Measurements from ENCODE around the gene YIPF3.
"Not testable (repeated sequence)": the region's sequence is repeated elsewhere in the genome, so short reads cannot be mapped to it uniquely, and the experiment has no call there.

YIPF3 gene

DNA sequence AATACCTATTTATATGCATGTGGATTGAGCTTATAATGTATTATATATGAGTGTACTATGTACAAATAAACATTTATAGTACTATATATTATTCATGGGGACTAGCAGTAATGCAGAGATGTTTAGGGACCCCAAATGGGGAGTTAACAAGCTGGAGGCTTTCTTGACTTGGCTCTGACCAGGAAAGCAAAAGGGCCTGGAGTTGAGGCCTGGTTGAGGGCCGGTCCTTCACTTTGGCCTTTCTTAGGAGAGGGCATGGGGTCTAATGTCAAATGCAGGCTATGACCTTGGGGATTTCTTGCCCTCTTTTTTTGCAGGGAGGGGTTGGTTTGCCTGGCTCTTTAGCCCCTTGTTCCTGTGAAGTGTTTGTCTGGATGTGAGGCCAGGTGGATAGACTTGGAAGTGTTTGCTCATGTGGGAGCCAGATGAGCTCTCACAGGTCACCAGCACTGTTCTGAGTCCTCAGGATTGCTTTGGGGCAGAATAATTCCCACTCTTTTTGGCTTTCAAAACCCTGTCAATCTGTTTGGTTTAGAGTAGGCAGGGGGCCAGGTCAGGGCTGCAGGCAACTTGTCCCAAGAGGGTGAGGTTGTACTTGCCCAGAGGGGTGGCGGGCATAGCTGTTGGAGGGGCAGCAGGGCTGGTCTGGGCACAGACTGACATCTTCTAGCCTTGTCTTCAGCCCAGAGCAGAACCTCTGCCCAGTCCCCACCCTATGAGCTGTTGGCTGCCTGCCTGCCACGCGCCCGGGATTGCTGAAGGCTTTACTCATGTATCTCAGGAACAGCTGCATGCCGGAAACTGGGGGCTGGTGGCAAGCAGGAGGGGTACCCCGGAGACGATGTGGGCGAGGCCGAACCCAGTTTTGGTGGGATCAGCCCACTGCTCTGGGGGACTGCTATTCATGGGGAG lies 24.7 kb downstream of the YIPF3 start:
- no peak for DNase-seq

GRCh38 chr6:43490523-43490939 lies 26.2 kb downstream of the YIPF3 start:
- no peak for DNase-seq

DNA sequence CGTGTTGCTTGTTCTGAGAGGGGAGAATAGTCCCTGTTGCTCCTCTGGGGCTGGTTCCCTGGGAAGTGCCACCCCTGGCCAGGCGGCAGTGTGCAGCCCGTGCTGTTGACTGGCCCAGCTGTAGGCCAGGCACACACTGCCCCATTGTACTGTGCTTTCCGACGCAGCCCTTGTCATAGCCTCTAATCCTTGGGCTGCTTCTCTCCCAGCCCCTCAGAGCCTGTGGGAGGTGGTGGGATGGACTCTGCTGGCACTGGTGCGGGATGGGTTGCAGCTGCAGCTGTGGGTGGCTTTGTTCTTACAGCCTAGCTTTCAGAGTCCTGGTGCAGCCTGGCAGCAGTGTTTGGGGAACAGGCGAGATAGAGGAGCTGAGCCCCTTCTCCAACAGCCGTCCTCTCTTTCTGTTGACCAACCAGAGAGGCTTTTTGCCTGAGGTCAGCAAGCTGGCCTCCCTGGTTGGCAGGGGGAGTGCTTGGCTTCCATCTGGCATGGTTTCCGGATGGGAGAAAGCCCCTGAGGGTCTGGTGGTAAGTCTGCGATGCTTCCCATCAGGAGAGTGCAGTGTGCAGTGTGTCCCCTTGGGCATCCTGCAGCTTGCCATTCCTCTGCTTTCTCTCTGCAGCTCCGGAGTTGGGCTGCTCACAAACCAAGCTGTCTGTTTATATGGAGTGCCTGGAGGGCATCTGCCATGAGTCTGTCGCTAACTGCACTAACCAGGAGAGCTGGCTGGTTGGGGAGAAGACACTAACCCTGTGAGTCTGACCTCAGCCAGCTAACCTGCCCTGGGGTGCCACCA lies 27.3 kb downstream of the YIPF3 start:
- no peak for DNase-seq

DNA sequence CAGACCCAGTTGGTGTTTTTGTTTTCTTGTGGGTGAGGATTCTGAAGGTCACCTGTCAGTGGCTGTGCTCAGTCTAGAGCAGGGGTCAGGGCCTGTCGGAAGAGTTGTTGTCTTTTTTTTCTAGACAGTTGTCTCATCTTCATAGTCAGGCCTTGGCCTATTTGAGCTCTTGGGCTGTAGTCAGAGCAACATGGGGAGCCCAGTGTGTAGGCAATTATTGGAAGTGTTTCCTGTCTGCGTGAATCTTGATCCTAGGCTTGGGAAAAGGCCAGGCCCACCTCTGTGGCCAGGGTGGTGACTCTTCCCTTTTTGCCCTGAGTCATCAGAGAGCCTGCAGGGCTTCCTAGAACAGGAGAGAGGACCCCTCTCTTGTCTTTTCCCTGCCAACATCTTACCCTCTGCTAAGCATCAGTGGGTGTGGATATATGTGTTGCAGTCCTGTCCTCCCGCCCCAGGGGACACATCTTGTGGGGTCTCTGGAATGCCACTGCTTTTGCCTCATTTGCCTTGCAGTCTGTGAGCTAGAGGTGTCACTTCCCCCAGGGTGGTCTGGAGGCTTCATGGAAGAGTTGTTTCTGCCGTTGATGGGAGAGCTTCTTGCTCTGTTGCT lies 28.0 kb downstream of the YIPF3 start:
- no peak for DNase-seq

GRCh38 chr6:43481591-43482236 lies 35.0 kb downstream of the YIPF3 start:
- DNase-seq, result no peak

DNA sequence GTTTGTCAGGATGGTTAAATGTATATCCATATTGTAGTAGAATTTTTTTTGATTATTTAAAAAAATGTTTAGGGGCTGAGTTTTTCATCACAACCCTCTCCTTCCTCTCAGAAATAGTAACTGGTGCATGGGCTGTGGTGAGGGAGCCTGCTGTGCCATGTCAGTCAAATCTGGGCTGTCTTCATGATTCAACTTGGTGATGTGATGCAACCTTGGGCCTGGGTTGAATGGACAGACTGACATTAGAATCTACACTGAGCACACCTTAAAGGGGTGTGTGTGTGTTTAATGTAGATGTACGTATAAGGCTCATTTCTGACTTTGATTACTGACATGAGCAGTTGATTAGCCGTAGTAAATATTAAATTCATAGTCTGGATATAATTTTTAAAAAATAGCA lies 35.7 kb downstream of the YIPF3 start:
- no peak for DNase-seq

GRCh38 chr6:43478008-43478372 lies 38.7 kb downstream of the YIPF3 start:
- DNase-seq, result no peak

- peak; percentile 98 for DNase-seq
These were observed 39.3 kb downstream of the YIPF3 start, which contains the start of gene TJAP1 for GRCh38 chr6:43477235-43478007. Gene TJAP1, plus strand, starts transcription at chr6:43477570. Its CDS starts 21,432 bp downstream, at chr6:43499002.

DNA sequence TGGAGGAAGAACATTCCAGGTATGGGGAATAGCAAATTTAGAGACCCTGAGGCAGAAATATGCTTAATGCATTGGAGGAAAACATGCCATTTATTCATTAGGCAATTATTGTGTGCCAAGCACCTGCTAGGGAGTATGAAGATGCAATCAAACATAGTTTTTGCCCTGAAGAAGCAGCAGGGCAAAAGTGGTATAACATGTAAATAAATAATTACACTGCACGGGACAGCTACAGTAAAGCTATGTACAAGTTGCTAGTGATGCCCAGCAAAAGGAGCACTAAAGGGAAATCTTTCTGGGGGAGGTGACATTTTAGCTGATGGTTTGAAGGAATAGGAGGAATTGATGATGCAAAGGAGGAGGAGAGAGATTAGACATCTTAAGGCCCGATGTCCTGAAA lies 40.0 kb downstream of the YIPF3 start:
- no peak for DNase-seq

GRCh38 chr6:43475516-43475915 lies 41.2 kb downstream of the YIPF3 start:
- DNase-seq, result no peak

GRCh38 chr6:43472515-43472914 lies 44.2 kb downstream of the YIPF3 start:
- DNase-seq, result no peak

DNA sequence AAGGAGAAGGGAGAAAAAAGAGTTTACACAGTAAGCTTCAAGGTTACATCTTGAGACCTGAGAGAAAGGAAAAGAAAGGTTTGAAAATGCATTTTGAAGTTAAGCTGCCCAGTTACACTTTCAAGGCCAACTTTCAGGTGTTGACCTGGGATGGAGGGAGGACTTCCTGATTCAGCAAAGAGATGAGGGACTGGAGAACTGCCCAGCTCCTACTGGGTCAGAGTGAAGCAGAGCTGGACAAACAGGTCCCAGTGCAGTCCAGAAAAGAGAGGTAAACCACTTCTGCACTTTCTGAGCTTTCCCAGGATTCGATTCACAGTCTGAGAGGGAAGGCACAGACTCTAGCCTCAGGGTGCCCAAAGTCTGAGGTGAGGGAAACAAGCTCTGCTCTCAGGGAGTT lies 45.3 kb downstream of the YIPF3 start:
- DNase-seq, result no peak

GRCh38 chr6:43469947-43470346 lies 46.8 kb downstream of the YIPF3 start:
- DNase-seq, result no peak

GRCh38 chr6:43468748-43469681 lies 47.7 kb downstream of the YIPF3 start:
- peak; percentile 78 for DNase-seq

GRCh38 chr6:43468240-43468639 lies 48.5 kb downstream of the YIPF3 start:
- DNase-seq, result no peak

GRCh38 chr6:43467752-43468151 lies 49.0 kb downstream of the YIPF3 start:
- DNase-seq, result no peak

DNA sequence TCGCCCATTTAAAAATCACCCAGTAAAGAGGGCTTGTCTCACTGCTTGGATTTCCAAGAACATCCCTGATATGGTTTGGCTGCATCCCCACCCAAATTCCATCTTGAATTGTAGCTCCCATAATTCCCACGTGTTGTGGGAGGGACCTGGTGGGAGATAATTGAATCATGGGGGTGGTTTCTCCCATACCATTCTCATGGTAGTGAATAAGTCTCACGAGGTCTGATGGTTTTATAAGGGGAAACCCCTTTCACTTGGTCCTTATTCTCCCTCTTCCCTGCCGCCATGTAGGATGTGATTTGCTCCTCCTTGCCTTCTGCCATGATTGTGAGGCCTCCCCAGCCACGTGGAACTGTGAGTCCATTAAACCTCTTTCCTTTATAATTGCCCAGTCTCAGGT lies 49.5 kb downstream of the YIPF3 start:
- not testable (repeated sequence) for DNase-seq

DNA sequence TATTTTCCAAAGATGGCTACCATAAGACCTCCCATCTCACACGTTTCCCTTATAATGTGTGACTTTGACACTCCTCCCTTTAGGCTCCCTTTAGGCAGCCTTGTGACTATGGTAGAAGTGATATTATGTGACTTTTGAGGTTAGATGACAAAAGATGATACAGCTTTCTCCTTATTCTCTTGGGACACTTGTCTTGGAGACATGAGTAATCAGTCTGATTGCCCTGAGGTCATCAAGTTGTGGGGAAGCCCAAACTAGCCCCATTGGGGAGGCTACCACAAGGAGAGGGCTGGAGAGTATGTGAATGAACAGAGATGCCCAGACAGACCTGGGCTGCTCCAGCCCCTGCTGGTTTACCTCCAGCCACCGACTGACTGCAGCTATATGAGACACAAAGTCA lies 50.8 kb downstream of the YIPF3 start:
- DNase-seq, result no peak

DNA sequence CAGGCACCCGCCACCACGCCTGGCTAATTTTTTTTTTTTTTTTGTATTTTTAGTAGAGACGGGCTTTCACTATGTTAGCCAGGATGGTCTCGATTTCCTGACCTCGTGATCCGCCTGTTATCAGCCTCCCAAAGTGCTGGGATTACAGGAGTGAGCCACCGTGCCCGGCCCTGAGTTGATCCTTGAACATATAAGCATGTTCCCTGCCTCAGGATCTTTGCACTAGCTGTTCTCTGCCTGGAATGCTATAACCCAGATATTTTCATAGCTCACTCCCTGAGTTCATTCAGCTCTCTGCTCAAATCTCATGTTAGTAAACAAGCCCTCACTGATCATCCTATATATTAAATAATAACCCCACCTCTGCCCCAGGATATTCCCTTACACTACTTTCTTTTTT lies 52.4 kb downstream of the YIPF3 start:
- DNase-seq, result no peak

DNA sequence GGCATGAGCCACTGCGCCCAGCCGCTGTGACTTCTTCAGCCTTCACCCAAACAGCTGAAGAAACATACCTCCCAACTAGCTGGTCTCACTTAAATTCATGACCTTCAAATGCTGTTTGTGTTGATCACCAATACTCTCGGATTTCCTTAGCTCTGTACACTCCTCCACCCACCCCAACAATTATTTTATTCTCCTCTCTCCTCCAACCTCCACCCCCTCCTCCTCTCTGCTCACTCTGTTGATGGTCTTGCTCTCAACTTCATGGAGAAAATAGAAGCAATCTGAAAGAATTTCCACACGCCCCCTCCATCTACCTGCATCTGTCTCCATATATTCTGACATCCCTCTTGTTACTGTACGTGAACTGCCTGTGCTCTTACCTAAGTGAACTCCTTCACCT lies 54.8 kb downstream of the YIPF3 start:
- no peak for DNase-seq
